Keratinocyte (primary cell): Measurements from ENCODE around the gene PROM1. TPM values are rescaled to one million over a fixed set of nuclear protein-coding genes. Genes with fewer than 3 reads are reported as not detected.

Experiments used
- DNase-seq: peaks from one replicate; pipeline ENCODE4 v3.0.0-alpha.2; 2011; ENCODE audit warnings: low read depth, missing footprints, low spot score
- FAIRE-seq: peaks from 2 replicates; lab custom pipeline; 2011; peaks lifted over from hg19 to GRCh38; lab: Jason Lieb, UNC
- H2AFZ ChIP-seq: 2 replicates; pipeline ENCODE4 v1.6.0; 2012; ENCODE audit warnings: low read length, control low read depth, inconsistent platforms; ENCODE audit not compliant: control insufficient read depth
- H3K27ac ChIP-seq: 2 replicates; pipeline ENCODE4 v1.5.1; 2011; ENCODE audit warnings: low read length; ENCODE audit not compliant: control insufficient read depth, insufficient read depth
- H3K27me3 ChIP-seq: 3 replicates; pipeline ENCODE4 v1.6.0; 2011; ENCODE audit warnings: low read length; ENCODE audit not compliant: control insufficient read depth, insufficient read depth; ENCODE audit errors: extremely low read depth
- H3K36me3 ChIP-seq, 2 experiments: 2 replicates in 1 of 2; 3 replicates in 1 of 2; pipeline ENCODE4 v1.5.1; 2011; ENCODE audit warnings: low read length in 2 of 2, mild to moderate bottlenecking in 1 of 2; ENCODE audit not compliant: control insufficient read depth in 2 of 2, insufficient read depth in 2 of 2; ENCODE audit errors: extremely low read depth in 1 of 2
- H3K4me1 ChIP-seq: 3 replicates; pipeline ENCODE4 v1.5.1; 2011; ENCODE audit warnings: low read length; ENCODE audit not compliant: control insufficient read depth, insufficient read depth; ENCODE audit errors: extremely low read depth
- H3K4me2 ChIP-seq: 3 replicates; pipeline ENCODE4 v1.6.0; 2011; ENCODE audit warnings: low read depth, low read length; ENCODE audit not compliant: control insufficient read depth, insufficient read depth; ENCODE audit errors: extremely low read depth
- H3K4me3 ChIP-seq, 3 experiments: fragments of 200-600 bp in 1 of 3; sonication (generic) in 1 of 3; 2 replicates in 2 of 3; 3 replicates in 1 of 3; pipeline ENCODE4 v1.5.1; 2011 to 2016; ENCODE audit warnings: low read length in 3 of 3, mild to moderate bottlenecking in 3 of 3, control low read depth in 2 of 3, inconsistent platforms in 1 of 3, low read depth in 1 of 3, mixed read lengths in 1 of 3, mixed run types in 1 of 3, moderate library complexity in 1 of 3; ENCODE audit not compliant: control insufficient read depth in 2 of 3, insufficient read depth in 2 of 3; ENCODE audit errors: extremely low read depth in 1 of 3
- H3K79me2 ChIP-seq: 2 replicates; pipeline ENCODE4 v1.6.0; 2012; ENCODE audit warnings: low read length; ENCODE audit not compliant: control insufficient read depth, insufficient read depth
- H3K9ac ChIP-seq: 3 replicates; pipeline ENCODE4 v1.6.0; 2011; ENCODE audit warnings: low read length; ENCODE audit not compliant: control insufficient read depth, insufficient read depth; ENCODE audit errors: extremely low read depth
- H3K9me1 ChIP-seq: 3 replicates; pipeline ENCODE4 v1.6.0; 2011; ENCODE audit warnings: low read length; ENCODE audit not compliant: control insufficient read depth, insufficient read depth; ENCODE audit errors: extremely low read depth
- H3K9me3 ChIP-seq: 2 replicates; pipeline ENCODE4 v1.5.1; 2012; ENCODE audit warnings: low read depth, low read length; ENCODE audit not compliant: control insufficient read depth
- H4K20me1 ChIP-seq: 3 replicates; pipeline ENCODE4 v1.6.0; 2011; ENCODE audit warnings: low read length; ENCODE audit not compliant: control insufficient read depth, insufficient read depth; ENCODE audit errors: extremely low read depth
- EZH2 ChIP-seq: IDR thresholded peaks from one replicate; pipeline ENCODE4 v1.6.1; 2012; ENCODE audit warnings: inconsistent platforms, mild to moderate bottlenecking, low read length, moderate library complexity
- dilution Hi-C: fragments of 300-500 bp; cut with MboI; formaldehyde crosslinking; loops from one replicate; pipeline ENCODE4 v1.7.0; 2020; ENCODE audit warnings: low sequenced_read_pairs; ENCODE audit not compliant: extremely low pct_ligation_motif_present
- polyA plus RNA-seq, 5 experiments: library from polyadenylated mRNA; depleted of rRNA in 3 of 5; stranded (reverse) in 3 of 5; stranded (forward) in 1 of 5; unstranded in 1 of 5; fragments of >200 nt; gene quantifications; 1 replicate in 1 of 5; 2 replicates in 3 of 5; 3 replicates in 1 of 5; pipeline versions ENCODE4 v1.2.1 to v1.2.3, GENCODE V29; 2011 to 2012; ENCODE audit warnings: missing spikeins in 2 of 5, low read depth in 1 of 5, low replicate concordance in 1 of 5
- TF ChIP-seq, protein P1 (sequence below), 3 experiments: IDR thresholded peaks in 1 of 3; conservative IDR thresholded peaks in 1 of 3; optimal IDR thresholded peaks in 1 of 3; 2 replicates in 2 of 3; 3 replicates in 1 of 3; pipeline versions ENCODE3 to v1.5.1; 2011; ENCODE audit warnings: low read length in 3 of 3, mild to moderate bottlenecking in 3 of 3, moderate library complexity in 2 of 3, control low read depth in 1 of 3, inconsistent platforms in 1 of 3; ENCODE audit not compliant: insufficient read depth in 2 of 3; ENCODE audit errors: extremely low read depth in 1 of 3

The PROM1 gene
- polyA plus RNA-seq, 1 donor (not counting 4 experiments of a cell fraction or from before 2014, with no cell fraction given), result not detected

DNA sequence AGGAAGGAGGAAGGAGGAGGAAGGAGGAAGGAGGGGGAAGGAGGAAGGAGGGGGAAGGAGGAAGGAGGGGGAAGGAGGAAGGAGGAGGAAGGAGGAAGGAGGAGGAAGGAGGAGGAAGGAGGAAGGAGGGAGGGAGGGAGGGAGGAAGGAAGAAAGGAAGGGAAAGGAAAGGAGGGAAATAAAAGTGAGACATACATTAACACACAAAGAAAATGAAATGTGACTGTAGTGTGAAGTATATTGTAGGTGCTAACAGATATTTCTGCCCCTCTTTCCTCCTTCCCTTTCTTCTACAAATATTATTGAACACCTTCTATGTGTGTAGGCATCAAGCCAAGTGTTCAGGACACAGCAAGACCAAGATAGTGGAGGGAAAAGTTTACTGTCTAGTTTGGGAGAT, 26.4 kb upstream of the PROM1 start:
- no peaks in the 10 kb centered on the region for H3K9me3 ChIP-seq
- no peak for DNase-seq
- H3K36me3 ChIP-seq, result no peaks in the 10 kb centered on the region
- no peaks in the 10 kb centered on the region for H3K79me2 ChIP-seq
- no peaks in the 10 kb centered on the region for H3K4me1 ChIP-seq
- H3K9ac ChIP-seq, result no peak overlapping the region
- H2AFZ ChIP-seq, result no peak overlapping the region
- no peaks in the 10 kb centered on the region for H3K27me3 ChIP-seq
- no peak overlapping the region for H3K4me3 ChIP-seq
- H4K20me1 ChIP-seq, result no peaks in the 10 kb centered on the region
- no peak for TF ChIP-seq EZH2
- TF ChIP-seq, protein P1, sequence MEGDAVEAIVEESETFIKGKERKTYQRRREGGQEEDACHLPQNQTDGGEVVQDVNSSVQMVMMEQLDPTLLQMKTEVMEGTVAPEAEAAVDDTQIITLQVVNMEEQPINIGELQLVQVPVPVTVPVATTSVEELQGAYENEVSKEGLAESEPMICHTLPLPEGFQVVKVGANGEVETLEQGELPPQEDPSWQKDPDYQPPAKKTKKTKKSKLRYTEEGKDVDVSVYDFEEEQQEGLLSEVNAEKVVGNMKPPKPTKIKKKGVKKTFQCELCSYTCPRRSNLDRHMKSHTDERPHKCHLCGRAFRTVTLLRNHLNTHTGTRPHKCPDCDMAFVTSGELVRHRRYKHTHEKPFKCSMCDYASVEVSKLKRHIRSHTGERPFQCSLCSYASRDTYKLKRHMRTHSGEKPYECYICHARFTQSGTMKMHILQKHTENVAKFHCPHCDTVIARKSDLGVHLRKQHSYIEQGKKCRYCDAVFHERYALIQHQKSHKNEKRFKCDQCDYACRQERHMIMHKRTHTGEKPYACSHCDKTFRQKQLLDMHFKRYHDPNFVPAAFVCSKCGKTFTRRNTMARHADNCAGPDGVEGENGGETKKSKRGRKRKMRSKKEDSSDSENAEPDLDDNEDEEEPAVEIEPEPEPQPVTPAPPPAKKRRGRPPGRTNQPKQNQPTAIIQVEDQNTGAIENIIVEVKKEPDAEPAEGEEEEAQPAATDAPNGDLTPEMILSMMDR (optimal IDR thresholded peaks at IDR 0.05 in 1 of 3, IDR thresholded peaks at IDR 0.05 in 1 of 3, conservative IDR thresholded peaks at IDR 0.05 in 1 of 3; ENCODE audit: extremely low read depth in 1 of 3, insufficient read depth in 2 of 3, low read length in 3 of 3), result no peak
- FAIRE-seq, result no peak
- no peaks in the 10 kb centered on the region for H3K9me1 ChIP-seq
- dilution Hi-C loops, result no loop called here
- no peak overlapping the region for H3K4me2 ChIP-seq
- H3K27ac ChIP-seq, result no peak overlapping the region

DNA sequence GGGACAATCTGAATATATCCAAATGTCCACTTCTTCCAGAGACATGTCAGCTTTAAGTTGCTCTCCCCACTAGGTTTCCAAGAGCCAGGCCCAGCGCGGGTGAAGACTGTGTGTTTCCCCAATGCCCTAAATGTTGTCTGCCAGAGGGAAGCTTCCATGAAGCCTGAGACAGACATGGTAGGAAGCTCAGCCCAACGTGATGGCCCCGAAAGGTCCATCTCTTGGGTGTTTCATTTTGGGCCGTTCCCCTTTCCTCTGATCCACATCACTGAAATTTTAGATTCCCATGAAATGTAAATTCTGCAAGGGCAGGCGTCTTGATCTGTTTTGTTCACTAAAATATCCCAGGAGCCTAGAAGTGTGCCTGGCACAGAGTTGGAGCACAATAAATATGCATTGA, 25.4 kb upstream of the PROM1 start:
- H3K27me3 ChIP-seq, result no peaks in the 10 kb centered on the region
- dilution Hi-C loops, result no loop called here
- H4K20me1 ChIP-seq, result no peaks in the 10 kb centered on the region
- no peaks in the 10 kb centered on the region for H3K4me1 ChIP-seq
- no peaks in the 10 kb centered on the region for H3K79me2 ChIP-seq
- H3K4me2 ChIP-seq, result no peak overlapping the region
- no peak overlapping the region for H3K4me3 ChIP-seq
- TF ChIP-seq EZH2, result no peak
- TF ChIP-seq, protein P1 (optimal IDR thresholded peaks at IDR 0.05 in 1 of 3, IDR thresholded peaks at IDR 0.05 in 1 of 3, conservative IDR thresholded peaks at IDR 0.05 in 1 of 3; ENCODE audit: extremely low read depth in 1 of 3, insufficient read depth in 2 of 3, low read length in 3 of 3), result no peak
- no peak for FAIRE-seq
- H3K36me3 ChIP-seq, result no peaks in the 10 kb centered on the region
- no peak overlapping the region for H3K27ac ChIP-seq
- no peaks in the 10 kb centered on the region for H3K9me1 ChIP-seq
- no peak for DNase-seq
- no peak overlapping the region for H2AFZ ChIP-seq
- H3K9ac ChIP-seq, result no peak overlapping the region
- H3K9me3 ChIP-seq, result no peaks in the 10 kb centered on the region
